NB4 (cell line): ENCODE measurements around the gene NOX3.

Experiments
- CTCF ChIP-seq: IDR thresholded peaks from one replicate; pipeline ENCODE4 v1.5.1; 2012; ENCODE audit warnings: low read depth, low read length
- POLR2A ChIP-seq: IDR thresholded peaks from 2 replicates; pipeline ENCODE4 v1.6.1; 2011; ENCODE audit warnings: mild to moderate bottlenecking; ENCODE audit not compliant: insufficient read length; ENCODE audit errors: extremely low read depth

GRCh38 chr6:155395339-155395738 lies 60.3 kb downstream of the NOX3 start:
- TF ChIP-seq CTCF: no peak
- no peak for TF ChIP-seq POLR2A
